Right renal cortex interstitium (tissue), 3 donors: ENCODE results near the gene FBXO27. TPM values are rescaled to one million over a fixed set of nuclear protein-coding genes. Genes with fewer than 3 reads are reported as not detected.
"Not testable (repeated sequence)": the region's sequence is repeated elsewhere in the genome, so short reads cannot be mapped to it uniquely, and the experiment has no call there.

ENCODE experiments used
- DNase-seq, 3 donors: peaks; one replicate each; pipeline ENCODE4 v3.0.0-alpha.2; 2013; ENCODE audit warnings: low read depth in 3 of 3, low spot score in 2 of 3
- polyA plus RNA-seq, 3 donors: library from polyadenylated mRNA; unstranded; fragments of 120-200 nt; gene quantifications; one replicate each; pipeline ENCODE4 v1.2.1, GENCODE V29; 2013; ENCODE audit not compliant: insufficient read length in 3 of 3

FBXO27 gene
- polyA plus RNA-seq, 3 donors: 6.3 to 7.3 (median 7.0) TPM

GRCh38 chr19:38989614-38990013, 42.7 kb downstream of the FBXO27 start:
- DNase-seq: not testable (repeated sequence)

- DNase-seq: peak in 2 of 3 donors; percentile 61 to 76
Measured at GRCh38 chr19:38989066-38989605, 43.2 kb downstream of the FBXO27 start.

- DNase-seq: not testable (repeated sequence)
Measured at GRCh38 chr19:38988627-38989026, 43.7 kb downstream of the FBXO27 start.

GRCh38 chr19:38987745-38988144, 44.6 kb downstream of the FBXO27 start:
- DNase-seq: not testable (repeated sequence)

- DNase-seq: no peak
Measured at GRCh38 chr19:38985262-38985661, 47.1 kb downstream of the FBXO27 start.

GRCh38 chr19:38980583-38981374, 51.6 kb downstream of the FBXO27 start:
- no peak for DNase-seq

GRCh38 chr19:38979812-38980211, 52.5 kb downstream of the FBXO27 start:
- no peak for DNase-seq

- DNase-seq: no peak
Measured at GRCh38 chr19:38978326-38978689, 54.0 kb downstream of the FBXO27 start.

GRCh38 chr19:38977445-38978325, 54.7 kb downstream of the FBXO27 start:
- DNase-seq: no peak

- peak in 1 of 3 donors; percentile 41 for DNase-seq
Measured at GRCh38 chr19:38975861-38976271, 56.5 kb downstream of the FBXO27 start.

- DNase-seq: peak in 2 of 3 donors; percentile 34 to 56
Measured at GRCh38 chr19:38975214-38975860, 57.0 kb downstream of the FBXO27 start, which contains the start of gene FBXO17. TSS of gene FBXO17 (minus strand) at chr19:38975742. CDS start at chr19:38950319, 25,423 bp downstream.

GRCh38 chr19:38974624-38975213, 57.6 kb downstream of the FBXO27 start:
- DNase-seq: no peak

Other genes with a start within 250 kb of the FBXO27 start
- 1 to 10 TPM in 2 of 3 donors, not detected in 1; 1.4 TPM for gene LGALS7B, start 243.3 kb downstream of the FBXO27 start, polyA plus RNA-seq
- 1 to 10 TPM in 2 of 3 donors, under 1 TPM in 1; 0.72 to 1.6 (median 1.1) TPM for gene LGALS4, start 219.6 kb downstream of the FBXO27 start, polyA plus RNA-seq
- 100 to 1,000 TPM; 144 to 168 (median 151) TPM for gene ECH1, start 200.8 kb downstream of the FBXO27 start, polyA plus RNA-seq
- 100 to 1,000 TPM; 473 to 492 (median 480) TPM for gene HNRNPL, start 182.6 kb downstream of the FBXO27 start, polyA plus RNA-seq
- 1 to 10 TPM; 6.3 to 8.4 (median 6.5) TPM for gene RINL, start 154.3 kb downstream of the FBXO27 start, polyA plus RNA-seq
- 10 to 100 TPM; 35.8 to 41.0 (median 38.5) TPM for gene SIRT2, start 132.9 kb downstream of the FBXO27 start, polyA plus RNA-seq
- 1 to 10 TPM; 6.9 to 7.9 (median 7.7) TPM for gene NFKBIB, start 132.6 kb downstream of the FBXO27 start, polyA plus RNA-seq
- under 1 TPM; 0.41 to 0.65 (median 0.42) TPM for gene CCER2, start 120.4 kb downstream of the FBXO27 start, polyA plus RNA-seq
- 10 to 100 TPM; 31.4 to 36.7 (median 34.6) TPM for gene SARS2, start 101.8 kb downstream of the FBXO27 start, polyA plus RNA-seq
- gene MRPS12, start 101.6 kb downstream of the FBXO27 start, polyA plus RNA-seq: 10 to 100 TPM; 15.2 to 21.4 (median 15.8) TPM
- gene FBXO17, start 56.8 kb downstream of the FBXO27 start, polyA plus RNA-seq: 10 to 100 TPM; 57.6 to 59.5 (median 57.6) TPM
- under 1 TPM; 0.31 to 0.76 (median 0.64) TPM for gene ACP7, start 51.8 kb upstream of the FBXO27 start, polyA plus RNA-seq
- 10 to 100 TPM; 40.0 to 50.1 (median 45.4) TPM for gene PAK4, start 93.2 kb upstream of the FBXO27 start, polyA plus RNA-seq
- gene NCCRP1, start 164.4 kb upstream of the FBXO27 start, polyA plus RNA-seq: 1 to 10 TPM in 2 of 3 donors, under 1 TPM in 1; 0.89 to 3.4 (median 1.5) TPM
- not detected for gene SYCN, start 171.7 kb upstream of the FBXO27 start, polyA plus RNA-seq
- not detected for gene IFNL3, start 212.5 kb upstream of the FBXO27 start, polyA plus RNA-seq
- not detected for gene IFNL4, start 216.3 kb upstream of the FBXO27 start, polyA plus RNA-seq
- not detected for gene IFNL2, start 235.8 kb upstream of the FBXO27 start, polyA plus RNA-seq